ENCODE results near the gene CIAO3.

Gene CIAO3

DNA sequence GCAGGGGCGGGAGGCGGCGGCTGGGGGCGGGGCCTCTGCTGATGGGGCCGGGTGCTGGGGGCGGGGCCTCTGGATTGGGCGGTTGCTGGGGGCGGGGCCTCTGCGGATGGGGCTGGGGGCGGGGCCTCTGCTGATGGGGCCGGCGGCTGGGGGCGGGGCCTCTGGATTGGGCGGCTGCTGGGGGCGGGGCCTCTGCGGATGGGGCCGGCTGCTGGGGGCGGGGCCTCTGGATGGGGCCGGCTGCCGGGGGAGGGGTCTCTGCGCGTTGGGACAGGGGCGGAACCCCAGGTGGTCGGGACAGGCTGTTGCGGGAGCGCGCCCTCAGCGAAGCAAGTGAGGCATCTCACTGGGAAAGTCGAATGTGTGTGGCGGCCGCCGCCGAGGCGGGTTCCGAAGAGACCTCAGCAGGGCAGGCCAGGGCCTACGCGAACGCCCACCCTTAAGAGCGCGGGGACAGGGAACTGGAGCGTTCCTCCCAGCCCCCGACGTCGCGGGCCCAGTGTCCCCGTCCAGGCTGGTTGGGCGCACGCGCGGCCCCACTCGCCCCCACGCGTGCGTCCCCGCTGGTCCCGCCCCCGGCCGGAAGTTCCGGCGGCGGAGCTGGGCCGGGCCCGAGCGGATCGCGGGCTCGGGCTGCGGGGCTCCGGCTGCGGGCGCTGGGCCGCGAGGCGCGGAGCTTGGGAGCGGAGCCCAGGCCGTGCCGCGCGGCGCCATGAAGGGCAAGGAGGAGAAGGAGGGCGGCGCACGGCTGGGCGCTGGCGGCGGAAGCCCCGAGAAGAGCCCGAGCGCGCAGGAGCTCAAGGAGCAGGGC lies 60.8 kb downstream of the CIAO3 start, which contains the start of gene STUB1:
TSS of gene STUB1 (plus strand) at position 597 of the 811 bp plus-strand sequence. CDS start at position 713, 116 bp downstream.
- DNase-seq (ENCODE audit: low read depth, low spot score) = peak; percentile 57
